ENCODE results near the gene CPVL. TPM values are rescaled to one million over a fixed set of nuclear protein-coding genes. Genes with fewer than 3 reads are reported as not detected.

The CPVL gene
- total and polyA plus RNA-seq, 8 donors = 6.8 to 40.8 (median 11.2) TPM

DNA sequence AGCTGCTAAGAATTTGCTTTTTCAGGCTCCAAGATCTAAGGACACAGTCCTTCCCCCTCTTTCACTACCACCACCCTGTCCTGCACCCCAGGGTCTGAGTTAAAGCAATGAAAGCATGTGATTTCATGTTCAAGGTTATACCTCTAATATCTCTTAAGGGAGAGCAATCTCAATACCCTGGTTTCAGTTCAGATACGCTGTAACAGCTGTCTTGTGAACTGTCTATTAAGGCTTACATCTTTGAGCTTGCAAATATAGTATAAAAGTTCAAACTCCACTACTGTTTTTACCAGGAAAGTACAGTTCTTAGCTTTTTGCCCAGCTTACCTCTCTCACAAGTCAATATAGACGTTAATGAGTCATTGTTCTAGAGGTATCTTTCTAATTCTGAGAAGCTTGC lies 2.6 kb downstream of the CPVL start:
- intact Hi-C loops (cut with DNase I) = no loop called here
- peaks cover 13 to 40% of the 10 kb centered on the region in 2 donors for H3K27me3 ChIP-seq

GRCh38 chr7:29142021-29142727 lies 4.2 kb downstream of the CPVL start:
- intact Hi-C loops (cut with DNase I) = no loop called here
- H3K4me1 ChIP-seq = peaks cover 0 to 36% of the 10 kb centered on the region in 2 donors
- H3K4me3 ChIP-seq = no peak overlapping the region
- TF ChIP-seq, protein P1, sequence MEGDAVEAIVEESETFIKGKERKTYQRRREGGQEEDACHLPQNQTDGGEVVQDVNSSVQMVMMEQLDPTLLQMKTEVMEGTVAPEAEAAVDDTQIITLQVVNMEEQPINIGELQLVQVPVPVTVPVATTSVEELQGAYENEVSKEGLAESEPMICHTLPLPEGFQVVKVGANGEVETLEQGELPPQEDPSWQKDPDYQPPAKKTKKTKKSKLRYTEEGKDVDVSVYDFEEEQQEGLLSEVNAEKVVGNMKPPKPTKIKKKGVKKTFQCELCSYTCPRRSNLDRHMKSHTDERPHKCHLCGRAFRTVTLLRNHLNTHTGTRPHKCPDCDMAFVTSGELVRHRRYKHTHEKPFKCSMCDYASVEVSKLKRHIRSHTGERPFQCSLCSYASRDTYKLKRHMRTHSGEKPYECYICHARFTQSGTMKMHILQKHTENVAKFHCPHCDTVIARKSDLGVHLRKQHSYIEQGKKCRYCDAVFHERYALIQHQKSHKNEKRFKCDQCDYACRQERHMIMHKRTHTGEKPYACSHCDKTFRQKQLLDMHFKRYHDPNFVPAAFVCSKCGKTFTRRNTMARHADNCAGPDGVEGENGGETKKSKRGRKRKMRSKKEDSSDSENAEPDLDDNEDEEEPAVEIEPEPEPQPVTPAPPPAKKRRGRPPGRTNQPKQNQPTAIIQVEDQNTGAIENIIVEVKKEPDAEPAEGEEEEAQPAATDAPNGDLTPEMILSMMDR (IDR thresholded peaks at IDR 0.05) = no peak
- H3K27me3 ChIP-seq = peaks cover 13 to 33% of the 10 kb centered on the region in 2 donors
- no peaks in the 10 kb centered on the region for H3K9me3 ChIP-seq
- no peak for ATAC-seq
- DNase-seq = no peak
- H3K36me3 ChIP-seq = no peaks in the 10 kb centered on the region
- H3K27ac ChIP-seq = peak overlapping the region in 1 of 2 donors; percentile 21

More for the DNA sequence above, 2.6 kb downstream of the CPVL start:
- Histone ChIP-seq H3K36me3 (no peaks in the 10 kb centered on the region), H3K9me3 (no peaks in the 10 kb centered on the region), H3K27ac (no peak overlapping the region), H3K4me1 (peaks cover 0 to 42% of the 10 kb centered on the region in 2 donors), H3K4me3 (no peak overlapping the region)
- TF ChIP-seq, protein P1 (IDR thresholded peaks at IDR 0.05) = no peak
- DNase-seq (no peak), ATAC-seq (no peak)

- DNase-seq (peak in 1 of 4 donors; percentile 43), ATAC-seq (peak; percentile 37)
- Histone ChIP-seq H3K4me1 (peaks cover 0 to 37% of the 10 kb centered on the region in 2 donors), H3K4me3 (no peak overlapping the region), H3K9me3 (no peaks in the 10 kb centered on the region), H3K27me3 (peaks cover 8 to 21% of the 10 kb centered on the region in 2 donors), H3K27ac (no peak overlapping the region), H3K36me3 (no peaks in the 10 kb centered on the region)
- intact Hi-C loops (cut with DNase I) = no loop called here
- TF ChIP-seq, protein P1 (IDR thresholded peaks at IDR 0.05) = no peak
Observed at GRCh38 chr7:29140873-29141468, 5.4 kb downstream of the CPVL start.

- intact Hi-C loops (cut with DNase I) = no loop called here
- no peak overlapping the region for H3K4me3 ChIP-seq
- H3K27me3 ChIP-seq = peaks cover 4 to 9% of the 10 kb centered on the region in 2 donors
- TF ChIP-seq, protein P1 (IDR thresholded peaks at IDR 0.05) = no peak
- H3K4me1 ChIP-seq = peaks cover 0 to 38% of the 10 kb centered on the region in 2 donors
- H3K9me3 ChIP-seq = no peaks in the 10 kb centered on the region
- no peak overlapping the region for H3K27ac ChIP-seq
- ATAC-seq = no peak
- DNase-seq = no peak
- no peaks in the 10 kb centered on the region for H3K36me3 ChIP-seq
Observed at GRCh38 chr7:29139796-29140195, 6.5 kb downstream of the CPVL start.

DNA sequence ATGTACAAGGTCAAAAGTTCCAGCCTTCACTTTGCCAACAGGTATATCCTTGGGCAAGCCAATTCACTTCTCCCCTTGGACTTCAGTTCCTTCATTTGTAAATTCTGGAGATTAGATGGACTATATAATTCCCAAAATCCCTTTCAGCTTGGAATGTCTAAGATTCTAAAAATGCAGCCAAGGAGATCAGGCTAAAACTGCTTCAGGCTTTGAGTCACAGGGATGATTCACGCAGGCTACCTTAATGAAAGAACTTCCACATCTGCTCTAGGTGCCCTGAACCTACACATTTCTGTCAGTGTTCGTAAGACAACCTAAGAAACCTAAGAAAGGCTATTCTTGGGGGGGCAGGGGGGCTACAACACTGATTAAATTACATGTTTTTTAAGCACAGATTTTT lies 7.1 kb downstream of the CPVL start:
- Histone ChIP-seq H3K4me3 (no peak overlapping the region), H3K36me3 (no peaks in the 10 kb centered on the region), H3K27ac (no peak overlapping the region), H3K9me3 (no peaks in the 10 kb centered on the region), H3K27me3 (peaks cover 1 to 3% of the 10 kb centered on the region in 2 donors), H3K4me1 (peaks cover 0 to 38% of the 10 kb centered on the region in 2 donors)
- TF ChIP-seq, protein P1 (IDR thresholded peaks at IDR 0.05) = no peak
- no peak for DNase-seq
- intact Hi-C loops (cut with DNase I) = no loop called here
- ATAC-seq = no peak

Measured in left lung (tissue), 10 donors.